HUDEP-2 (cell line): ENCODE data around the gene QSER1.
A peak's percentile ranks its signal among the peaks of the same experiment; 100 is the strongest.
"Not testable (repeated sequence)": the region's sequence is repeated elsewhere in the genome, so short reads cannot be mapped to it uniquely, and the experiment has no call there.

Experiments used
- DNase-seq, 76 experiments: peaks; one replicate each; lab custom pipeline; 2025; ENCODE audit not compliant: unreplicated experiment in 76 of 76; lab: John Stamatoyannopoulos, UW

The QSER1 gene

DNA sequence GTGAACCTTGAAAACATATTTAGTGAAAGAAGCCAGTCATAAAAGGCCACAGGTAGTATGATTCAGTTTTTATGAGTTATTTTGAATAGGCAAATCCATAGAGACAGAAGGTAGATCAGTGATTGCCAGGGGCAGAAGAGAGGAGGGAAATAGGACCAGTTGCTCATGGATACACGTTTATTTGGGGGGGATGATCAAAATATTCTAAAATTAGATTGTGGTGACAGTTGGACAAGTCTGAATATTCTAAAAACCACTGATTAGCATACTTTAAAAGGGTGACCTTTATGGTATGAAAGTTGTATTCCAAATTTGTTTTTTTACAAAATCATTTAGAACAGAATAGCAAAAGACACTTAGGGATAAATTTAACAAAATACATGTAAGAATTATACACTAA is 28.6 kb downstream of the QSER1 start:
- DNase-seq = no peak

- peak in 45 of 76 experiments; percentile 1 to 60 (median 19) for DNase-seq
Observed at GRCh38 chr11:32931606-32932005, 39.0 kb downstream of the QSER1 start.

DNA sequence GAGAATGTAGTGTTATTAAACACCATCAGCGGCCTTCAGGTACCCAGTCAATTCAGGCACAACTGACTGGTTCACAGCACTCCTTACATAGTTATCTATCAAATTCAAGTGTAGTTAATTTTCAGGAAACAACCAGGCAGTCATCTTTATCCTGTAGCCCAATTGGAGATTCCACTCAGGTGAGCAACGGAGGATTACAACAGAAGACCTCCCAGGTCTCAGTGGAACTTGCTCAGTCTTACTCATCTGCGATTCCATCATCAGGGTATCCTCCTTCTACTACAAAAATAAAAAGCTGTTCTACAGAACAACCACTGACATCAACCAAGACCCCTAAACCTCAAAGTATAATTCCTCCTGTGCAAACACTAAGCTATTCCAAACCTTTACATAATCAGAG is 39.6 kb downstream of the QSER1 start:
- DNase-seq = no peak

GRCh38 chr11:32935462-32936029 is 42.9 kb downstream of the QSER1 start:
- peak in 8 of 76 experiments; percentile 0 to 27 (median 8) for DNase-seq

- DNase-seq = not testable (repeated sequence)
Observed at GRCh38 chr11:32936178-32936577, 43.6 kb downstream of the QSER1 start.

GRCh38 chr11:32937283-32937682 is 44.7 kb downstream of the QSER1 start:
- DNase-seq = not testable (repeated sequence)

DNA sequence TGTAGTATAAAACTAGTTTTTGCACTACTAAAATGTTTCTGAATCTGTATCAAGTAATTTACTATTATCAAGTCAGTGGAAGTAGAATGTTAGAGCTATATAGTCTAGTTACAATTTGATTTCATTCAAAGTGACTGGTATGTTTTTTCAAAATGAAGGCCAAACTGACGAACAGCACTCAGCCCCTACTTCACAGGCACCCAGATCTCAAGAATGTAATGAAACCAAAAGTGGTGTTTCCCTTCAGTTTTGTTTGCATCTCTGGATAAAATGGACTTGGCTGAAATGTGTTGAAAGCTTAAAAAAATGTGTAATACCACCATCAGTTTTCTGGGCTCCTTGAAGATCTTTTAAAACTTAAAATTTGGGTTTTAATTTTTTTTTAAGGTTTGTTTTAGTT is 46.4 kb downstream of the QSER1 start:
- DNase-seq = no peak

GRCh38 chr11:32939866-32940265 is 47.3 kb downstream of the QSER1 start:
- DNase-seq = no peak

DNA sequence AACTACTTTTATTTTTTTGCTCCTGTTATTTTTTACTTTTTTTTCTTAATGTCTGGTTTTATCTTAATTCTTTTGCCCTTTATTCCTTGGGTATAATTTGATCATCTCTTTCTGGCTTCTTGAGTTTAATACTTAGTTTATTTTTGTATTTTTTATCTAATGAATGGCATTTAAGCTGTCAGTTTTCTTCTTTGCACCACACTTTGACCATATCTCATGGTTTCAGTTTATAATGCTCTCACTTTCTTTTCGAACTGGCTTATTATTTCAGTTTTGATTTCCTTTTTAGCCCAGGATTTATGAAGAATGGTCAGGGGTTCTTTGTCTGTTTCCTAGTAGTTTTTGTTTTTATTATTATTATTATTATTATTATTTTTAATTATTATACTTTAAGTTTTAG is 48.3 kb downstream of the QSER1 start:
- no peak for DNase-seq

DNA sequence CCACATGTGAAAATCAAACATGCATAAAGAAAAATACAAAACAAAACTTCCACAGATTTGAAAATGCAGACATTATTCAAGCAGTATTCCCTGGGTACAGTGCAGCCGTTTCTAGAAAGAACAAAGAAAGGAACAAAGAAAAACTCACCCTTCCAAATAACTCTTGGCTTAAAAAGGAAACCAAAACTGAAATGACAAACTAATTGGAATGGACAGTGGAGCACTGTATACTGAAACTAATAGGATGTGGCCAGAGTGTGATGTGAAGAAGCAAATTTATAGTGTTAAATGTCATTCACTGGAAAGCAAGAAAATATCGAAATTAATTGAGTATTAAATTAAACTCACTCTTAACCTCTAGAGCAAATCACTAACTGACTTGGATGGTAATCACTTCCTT is 55.4 kb downstream of the QSER1 start:
- no peak for DNase-seq

DNA sequence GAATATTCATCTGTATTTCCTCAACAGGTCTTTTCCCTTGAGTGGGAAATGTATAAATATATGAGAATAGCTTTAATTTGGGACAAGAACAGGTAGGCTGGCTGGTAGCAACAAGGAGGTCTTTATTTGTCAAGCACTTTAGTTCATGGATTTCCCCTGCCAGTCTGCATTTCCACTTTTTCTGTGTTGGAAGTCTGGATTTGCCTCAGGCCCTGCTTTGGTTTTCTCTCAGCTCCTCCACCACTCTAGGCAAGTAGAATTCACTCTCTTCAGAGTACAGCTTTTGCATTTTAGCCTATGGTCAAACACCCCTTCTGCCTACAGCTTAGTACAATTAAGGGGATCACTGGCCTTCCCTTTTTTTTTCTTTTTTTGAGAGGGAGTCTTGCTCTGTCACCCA is 57.1 kb downstream of the QSER1 start:
- DNase-seq = no peak

- no peak for DNase-seq
Observed at GRCh38 chr11:32952421-32952820, 59.8 kb downstream of the QSER1 start.

DNA sequence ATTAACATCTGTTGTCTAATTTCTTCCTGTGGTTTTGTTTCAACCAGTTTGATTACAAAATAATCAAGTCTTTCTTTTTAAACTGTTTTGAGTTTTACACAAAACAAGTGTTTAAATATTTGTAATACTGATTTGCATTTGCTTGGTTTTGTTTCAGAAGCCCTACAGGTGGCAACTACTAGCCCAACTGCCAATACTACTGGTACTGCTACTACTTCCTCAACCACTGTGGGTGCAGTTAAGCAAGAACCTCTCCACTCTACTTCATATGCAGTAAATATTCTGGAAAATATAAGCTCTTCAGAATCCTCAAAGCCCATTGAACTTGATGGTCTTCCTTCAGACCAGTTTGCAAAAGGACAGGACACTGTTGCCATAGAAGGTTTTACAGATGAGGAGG is 61.1 kb downstream of the QSER1 start:
- no peak for DNase-seq

DNA sequence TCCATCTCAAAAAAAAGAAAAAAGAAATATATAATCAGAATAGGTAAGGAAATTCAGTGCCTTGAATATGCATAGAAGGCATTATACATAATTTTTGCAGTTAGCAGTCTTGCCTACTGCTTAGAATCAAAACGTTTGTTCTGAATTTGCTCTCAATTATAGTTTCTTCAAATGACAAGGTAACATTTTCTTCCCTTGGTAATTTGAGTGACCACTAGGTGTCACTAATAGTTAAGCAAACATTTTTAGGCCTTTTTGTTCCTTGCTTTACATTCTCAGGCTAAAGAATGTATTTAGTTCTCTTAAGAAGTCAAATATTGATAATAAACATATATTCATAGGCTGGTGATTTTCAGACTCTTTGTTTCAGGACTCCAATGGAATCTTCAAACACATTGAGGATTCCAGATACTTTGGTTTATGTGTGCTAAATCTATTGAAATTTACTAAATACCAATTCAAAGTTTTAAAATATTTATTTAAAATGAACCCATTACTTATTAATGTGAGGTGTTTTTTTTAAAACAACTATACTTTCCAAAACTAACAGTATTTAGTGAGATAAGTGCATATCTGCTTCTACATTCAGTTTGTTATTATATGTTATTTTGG is 68.0 kb downstream of the QSER1 start:
- DNase-seq = peak in 20 of 76 experiments; percentile 1 to 42 (median 16)

DNA sequence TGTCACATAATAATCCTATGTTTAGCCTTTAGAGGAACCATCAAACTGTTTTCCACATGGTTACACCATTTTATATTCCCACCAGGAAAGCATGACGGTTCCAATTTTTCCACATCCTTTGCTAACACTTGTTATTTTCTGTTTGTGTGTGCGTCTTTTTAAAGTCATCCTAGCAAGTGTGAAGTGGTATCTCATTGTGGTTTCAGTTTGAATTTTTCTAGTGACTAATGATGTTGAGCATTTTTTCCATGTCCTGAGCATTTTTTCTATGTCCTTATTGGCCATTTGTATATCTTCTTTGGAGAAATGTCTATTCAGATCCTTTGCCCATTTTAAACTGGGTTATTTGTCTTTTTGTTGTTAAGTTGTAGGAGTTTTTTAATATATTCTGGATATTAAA is 69.4 kb downstream of the QSER1 start:
- no peak for DNase-seq

DNA sequence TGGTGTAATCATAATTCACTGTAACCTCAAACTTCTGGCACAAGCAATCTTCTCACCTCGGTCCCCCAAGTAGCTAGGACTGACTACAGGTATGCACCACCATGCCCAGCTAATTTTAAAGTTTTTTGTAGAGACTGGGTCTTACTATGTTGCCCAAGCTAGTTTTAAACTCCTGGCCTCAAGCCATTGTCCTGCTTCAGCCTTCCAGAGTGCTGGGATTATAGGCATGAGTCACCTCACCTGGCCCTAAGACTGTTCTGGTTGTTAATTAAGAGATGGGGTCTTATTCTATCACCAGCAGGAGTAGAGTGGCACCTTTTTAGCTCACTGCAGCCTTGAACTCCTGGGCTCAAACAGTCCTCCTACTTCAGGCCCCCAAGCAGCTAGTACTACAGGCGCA is 71.1 kb downstream of the QSER1 start:
- no peak for DNase-seq

DNA sequence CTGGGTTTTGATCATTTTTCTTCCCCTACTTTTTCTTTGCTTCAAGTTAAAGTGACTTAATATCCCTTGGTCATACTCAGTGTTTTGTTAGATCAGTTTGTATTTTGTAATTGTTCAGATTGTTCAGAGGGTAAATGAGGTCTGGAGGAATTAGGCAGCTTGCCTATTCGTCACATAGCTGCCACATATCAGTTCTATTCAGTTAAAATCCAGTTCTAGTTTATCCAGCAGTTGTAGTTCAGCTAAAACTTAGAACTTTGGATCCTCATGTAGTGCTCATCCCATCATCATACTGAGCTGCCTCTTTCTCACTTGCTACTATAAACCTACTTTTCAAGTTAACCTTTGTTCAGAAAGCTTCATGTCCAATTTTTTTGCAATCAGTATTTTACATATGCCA is 75.9 kb downstream of the QSER1 start:
- DNase-seq = no peak

DNA sequence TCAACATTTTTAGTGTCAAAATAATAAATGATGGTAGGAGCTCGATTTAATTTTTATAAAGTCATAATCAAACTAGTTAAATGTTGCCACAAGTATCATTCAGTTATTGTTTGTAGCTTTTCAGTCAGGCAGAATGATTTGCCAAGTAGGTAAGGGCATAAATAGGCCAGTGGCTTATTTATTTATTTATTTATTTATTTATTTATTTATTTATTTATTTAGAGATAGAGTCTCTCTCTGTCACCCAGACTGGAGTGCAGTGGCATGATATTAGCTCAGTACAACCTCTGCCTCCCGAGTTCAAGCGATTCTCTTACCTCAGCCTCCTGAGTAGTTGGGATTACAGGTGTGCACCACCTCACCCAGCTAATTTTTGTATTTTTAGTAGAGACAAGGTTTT is 79.6 kb downstream of the QSER1 start:
- not testable (repeated sequence) for DNase-seq

DNA sequence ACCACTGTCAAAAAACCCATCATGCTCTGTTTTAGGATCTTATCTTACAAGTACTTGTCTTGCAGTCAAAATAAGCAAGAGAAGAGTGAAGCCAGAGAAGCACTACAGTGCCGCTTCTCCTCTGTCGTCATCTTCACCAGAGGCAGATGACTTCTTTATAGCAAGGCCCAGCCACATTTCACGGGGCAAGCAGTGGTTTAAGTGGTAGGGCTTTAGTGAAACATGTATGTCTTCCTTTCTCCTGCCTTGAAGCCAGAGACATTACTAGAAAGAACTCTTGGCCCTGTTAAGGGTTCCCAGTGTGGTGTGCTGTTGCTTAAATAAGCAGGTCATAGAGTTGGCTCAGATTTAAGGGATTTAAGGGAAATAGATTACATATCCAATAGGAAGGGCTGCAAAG is 80.2 kb downstream of the QSER1 start:
- DNase-seq = no peak

GRCh38 chr11:32982626-32983025 is 90.0 kb downstream of the QSER1 start:
- DNase-seq = no peak

GRCh38 chr11:32983506-32983905 is 90.9 kb downstream of the QSER1 start:
- DNase-seq = no peak

DNA sequence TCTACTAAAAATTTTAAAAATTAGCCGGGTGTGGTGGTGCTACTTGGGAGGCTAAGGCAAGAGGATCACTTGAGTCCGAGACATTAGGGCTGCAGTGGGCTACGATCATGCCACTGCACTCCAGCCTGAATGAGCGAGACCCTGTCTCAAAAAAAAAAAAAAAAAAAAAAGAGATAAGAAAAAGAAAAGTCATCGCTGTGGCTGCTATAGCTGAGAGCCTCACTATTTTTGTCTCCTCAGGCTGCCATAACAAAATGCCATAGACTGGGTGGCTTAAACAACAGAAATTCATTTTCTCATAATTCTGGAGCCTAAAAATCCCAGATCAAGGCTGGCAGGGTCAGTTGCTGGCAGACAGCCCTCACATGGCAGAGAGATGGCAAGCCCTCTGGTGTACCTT is 93.0 kb downstream of the QSER1 start:
- DNase-seq = no peak

GRCh38 chr11:32987851-32988250 is 95.2 kb downstream of the QSER1 start:
- DNase-seq = no peak
